Astrocyte (in vitro differentiated cells and primary cell): ENCODE data around the gene ADGRB3. TPM values are rescaled to one million over a fixed set of nuclear protein-coding genes. Genes with fewer than 3 reads are reported as not detected.
"Not testable (repeated sequence)": the region's sequence is repeated elsewhere in the genome, so short reads cannot be mapped to it uniquely, and the experiment has no call there.

Experiments
- DNase-seq: peaks from one replicate; pipeline ENCODE4 v3.0.0-alpha.2; 2010; ENCODE audit warnings: low read depth
- FAIRE-seq: peaks from 2 replicates; lab custom pipeline; 2011; peaks lifted over from hg19 to GRCh38; lab: Jason Lieb, UNC
- H2AFZ ChIP-seq: 2 replicates; pipeline ENCODE4 v1.6.0; 2012; ENCODE audit warnings: low read depth, low read length, inconsistent platforms
- H3K27ac ChIP-seq: 2 replicates; pipeline ENCODE4 v1.5.1; 2011; ENCODE audit warnings: low read depth, low read length, inconsistent platforms
- H3K27me3 ChIP-seq: 2 replicates; pipeline ENCODE4 v1.6.0; 2011; ENCODE audit warnings: low read length, inconsistent platforms; ENCODE audit not compliant: insufficient read depth
- H3K36me3 ChIP-seq: 2 replicates; pipeline ENCODE4 v1.5.1; 2011; ENCODE audit warnings: low read length, inconsistent platforms; ENCODE audit not compliant: insufficient read depth
- H3K4me1 ChIP-seq: 2 replicates; pipeline ENCODE4 v1.5.1; 2011; ENCODE audit warnings: low read length, inconsistent platforms; ENCODE audit not compliant: insufficient read depth
- H3K4me2 ChIP-seq: 2 replicates; pipeline ENCODE4 v1.6.0; 2012; ENCODE audit warnings: low read length, inconsistent platforms
- H3K4me3 ChIP-seq: 2 replicates; pipeline ENCODE4 v1.5.1; 2011; ENCODE audit warnings: low read depth, mild to moderate bottlenecking, low read length, inconsistent platforms; ENCODE audit not compliant: insufficient read depth
- H3K79me2 ChIP-seq: 2 replicates; pipeline ENCODE4 v1.6.0; 2012; ENCODE audit warnings: mild to moderate bottlenecking, low read length, inconsistent platforms; ENCODE audit not compliant: insufficient read depth
- H3K9ac ChIP-seq: 2 replicates; pipeline ENCODE4 v1.6.0; 2012; ENCODE audit warnings: mild to moderate bottlenecking, low read length, inconsistent platforms
- H3K9me3 ChIP-seq: 2 replicates; pipeline ENCODE4 v1.5.1; 2012; ENCODE audit warnings: low read depth, mild to moderate bottlenecking, low read length, inconsistent platforms; ENCODE audit not compliant: insufficient read depth
- H4K20me1 ChIP-seq: 2 replicates; pipeline ENCODE4 v1.6.0; 2012; ENCODE audit warnings: low read length, inconsistent platforms; ENCODE audit not compliant: insufficient read depth
- H3K27ac Mint-ChIP-seq: one replicate; pipeline ENCODE4 v1.8.0; 2021; ENCODE audit warnings: mild to moderate bottlenecking, mixed read lengths; ENCODE audit not compliant: unreplicated experiment
- H3K27me3 Mint-ChIP-seq: one replicate; pipeline ENCODE4 v1.8.0; 2021; ENCODE audit warnings: low read depth, mixed read lengths; ENCODE audit not compliant: unreplicated experiment
- H3K36me3 Mint-ChIP-seq: one replicate; pipeline ENCODE4 v1.8.0; 2021; ENCODE audit warnings: low read depth, mixed read lengths; ENCODE audit not compliant: unreplicated experiment
- H3K4me1 Mint-ChIP-seq: one replicate; pipeline ENCODE4 v1.8.0; 2021; ENCODE audit warnings: low read depth, mixed read lengths; ENCODE audit not compliant: unreplicated experiment
- H3K4me3 Mint-ChIP-seq: one replicate; pipeline ENCODE4 v1.8.0; 2021; ENCODE audit warnings: mild to moderate bottlenecking, moderate library complexity, mixed read lengths; ENCODE audit not compliant: unreplicated experiment
- H3K9me3 Mint-ChIP-seq: one replicate; pipeline ENCODE4 v1.8.0; 2021; ENCODE audit warnings: mild to moderate bottlenecking, mixed read lengths; ENCODE audit not compliant: unreplicated experiment
- CTCF ChIP-seq: IDR thresholded peaks from 2 replicates; pipeline ENCODE4 v1.5.1; 2011; ENCODE audit warnings: low read depth, mild to moderate bottlenecking, inconsistent platforms, low read length, moderate library complexity; ENCODE audit not compliant: insufficient read depth
- EZH2 ChIP-seq: IDR thresholded peaks from 2 replicates; pipeline ENCODE4 v1.6.1; 2012; ENCODE audit warnings: mild to moderate bottlenecking, low read length, inconsistent platforms; ENCODE audit not compliant: insufficient read depth
- total RNA-seq: library from RNA; stranded (reverse); gene quantifications from 2 replicates; pipeline ENCODE4 v1.2.1, GENCODE V29; 2021

Gene ADGRB3
- total RNA-seq, 1 donor from 2014 or later, result 0.77 TPM

GRCh38 chr6:69286331-69286730 lies 651.2 kb downstream of the ADGRB3 start:
- no peak for DNase-seq
- Histone ChIP-seq H3K4me2 (no peak overlapping the region), H3K4me3 (no peak overlapping the region), H2AFZ (no peak overlapping the region), H3K79me2 (no peaks in the 10 kb centered on the region), H3K9me3 (no peaks in the 10 kb centered on the region), H3K27ac (no peak overlapping the region), H4K20me1 (no peaks in the 10 kb centered on the region), H3K4me1 (no peaks in the 10 kb centered on the region), H3K36me3 (no peaks in the 10 kb centered on the region), H3K9ac (no peak overlapping the region), H3K27me3 (no peaks in the 10 kb centered on the region)
- TF ChIP-seq EZH2 (no peak), CTCF (no peak)
- no peaks in the 10 kb centered on the region for H3K9me3 Mint-ChIP-seq
- H3K27ac Mint-ChIP-seq, result no peak overlapping the region
- no peaks in the 10 kb centered on the region for H3K27me3 Mint-ChIP-seq
- no peak overlapping the region for H3K4me3 Mint-ChIP-seq
- peaks cover 3% of the 10 kb centered on the region for H3K4me1 Mint-ChIP-seq
- no peaks in the 10 kb centered on the region for H3K36me3 Mint-ChIP-seq
- FAIRE-seq, result no peak

DNA sequence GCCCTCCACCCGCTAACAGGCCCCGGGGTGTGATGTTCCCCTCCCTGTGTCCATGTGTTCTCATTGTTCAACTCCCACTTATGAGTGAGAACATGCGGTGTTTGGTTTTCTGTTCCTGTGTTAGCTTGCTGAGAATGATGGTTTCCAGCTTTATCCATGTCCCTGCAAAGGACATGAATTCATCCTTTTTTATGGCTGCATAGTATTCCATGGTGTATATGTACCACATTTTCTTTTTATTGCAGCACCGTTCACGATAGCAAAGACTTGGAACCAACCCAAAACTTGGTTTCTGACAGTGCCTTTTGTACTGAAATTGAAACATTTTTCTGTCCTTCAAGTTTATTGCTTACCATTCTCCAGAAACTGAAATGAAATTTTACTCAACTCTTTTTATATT lies 653.1 kb downstream of the ADGRB3 start:
- H3K27me3 ChIP-seq, H3K4me2 ChIP-seq, H3K4me3 Mint-ChIP-seq, H3K27ac Mint-ChIP-seq, H3K4me3 ChIP-seq, DNase-seq, H3K4me1 ChIP-seq, H3K4me1 Mint-ChIP-seq, H3K9me3 Mint-ChIP-seq, H3K9ac ChIP-seq, H3K27me3 Mint-ChIP-seq, H3K36me3 ChIP-seq, FAIRE-seq, H2AFZ ChIP-seq, H3K79me2 ChIP-seq, H3K36me3 Mint-ChIP-seq, H4K20me1 ChIP-seq, H3K9me3 ChIP-seq, H3K27ac ChIP-seq: not testable (repeated sequence)

DNA sequence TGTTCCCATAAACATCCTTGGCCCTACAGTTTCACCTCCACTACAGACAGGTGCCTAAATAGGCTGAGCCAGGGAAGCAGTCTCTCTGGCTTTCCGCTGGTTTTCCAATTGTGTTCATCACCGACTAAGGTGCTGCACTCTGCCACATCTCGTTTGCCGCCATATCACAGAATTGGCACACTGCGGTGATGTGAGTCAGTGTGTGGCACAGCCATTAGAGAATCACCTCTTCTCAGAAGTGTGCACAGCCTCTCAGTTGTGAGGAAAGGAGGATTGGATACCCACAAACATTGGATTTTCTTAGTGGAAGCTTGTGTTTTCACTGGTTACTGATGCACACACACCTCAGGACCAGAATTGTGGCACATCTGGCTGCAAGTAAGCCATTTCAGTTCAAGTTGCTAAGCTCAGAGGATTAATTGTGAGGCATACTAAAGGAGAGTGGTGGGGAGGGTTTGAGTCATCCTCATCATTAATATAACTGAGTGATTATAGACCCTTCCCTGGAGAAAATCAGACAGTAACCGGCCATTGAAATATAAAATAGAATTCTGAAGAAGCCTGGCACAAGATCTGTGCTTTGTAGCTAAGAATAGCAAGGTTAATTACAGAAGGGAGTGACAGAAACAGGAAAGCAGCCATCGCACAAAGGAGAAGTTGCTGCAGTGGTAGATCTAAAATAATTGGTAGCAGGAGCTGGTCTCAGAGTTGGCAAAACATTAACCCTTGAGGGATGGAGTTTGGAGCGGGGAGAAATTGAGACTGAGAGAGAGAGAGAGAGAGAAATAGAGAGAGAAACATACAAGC lies 654.8 kb downstream of the ADGRB3 start:
- Mint-ChIP-seq H3K36me3 (no peaks in the 10 kb centered on the region), H3K27ac (no peak overlapping the region), H3K27me3 (no peaks in the 10 kb centered on the region), H3K4me1 (peaks cover 3% of the 10 kb centered on the region), H3K9me3 (no peaks in the 10 kb centered on the region), H3K4me3 (no peak overlapping the region)
- Histone ChIP-seq H3K9me3 (no peaks in the 10 kb centered on the region), H3K4me2 (no peak overlapping the region), H3K9ac (no peak overlapping the region), H3K36me3 (no peaks in the 10 kb centered on the region), H2AFZ (no peak overlapping the region), H3K27ac (no peak overlapping the region), H4K20me1 (no peaks in the 10 kb centered on the region), H3K4me3 (no peak overlapping the region), H3K27me3 (no peaks in the 10 kb centered on the region), H3K79me2 (no peaks in the 10 kb centered on the region), H3K4me1 (no peaks in the 10 kb centered on the region)
- DNase-seq, result no peak
- no peak for TF ChIP-seq CTCF
- TF ChIP-seq EZH2, result no peak
- FAIRE-seq, result no peak
